ENCODE results near the gene LZIC. TPM values are rescaled to one million over a fixed set of nuclear protein-coding genes. Genes with fewer than 3 reads are reported as not detected.

Gene LZIC
- total RNA-seq, 4 donors from 2014 or later: 15.1 to 31.8 (median 19.9) TPM

GRCh38 chr1:9960706-9961562, 17.7 kb upstream of the LZIC start:
- TF ChIP-seq CTCF (IDR thresholded peaks at IDR 0.05): no peak
- ATAC-seq (ENCODE audit: low FRiP score) (no peak), DNase-seq (ENCODE audit: low spot score) (no peak)

GRCh38 chr1:9960011-9960410, 16.8 kb upstream of the LZIC start:
- TF ChIP-seq CTCF (IDR thresholded peaks at IDR 0.05): no peak
- ATAC-seq (ENCODE audit: low FRiP score) (no peak), DNase-seq (ENCODE audit: low spot score) (no peak)

- ATAC-seq (ENCODE audit: low FRiP score) (no peak), DNase-seq (ENCODE audit: low spot score) (no peak)
- TF ChIP-seq CTCF (IDR thresholded peaks at IDR 0.05): no peak
Measured at GRCh38 chr1:9957726-9958125, 14.5 kb upstream of the LZIC start.

GRCh38 chr1:9946315-9946714, 3.1 kb upstream of the LZIC start:
- no peak for TF ChIP-seq CTCF (IDR thresholded peaks at IDR 0.05)
- DNase-seq (ENCODE audit: low spot score): no peak
- ATAC-seq (ENCODE audit: low FRiP score): no peak

- DNase-seq (ENCODE audit: low spot score) (no peak), ATAC-seq (ENCODE audit: low FRiP score) (peak; percentile 42)
- no peak for TF ChIP-seq CTCF (IDR thresholded peaks at IDR 0.05)
Measured at GRCh38 chr1:9942399-9942938, 722 bp downstream of the LZIC start.

- TF ChIP-seq CTCF (IDR thresholded peaks at IDR 0.05): no peak
- DNase-seq (ENCODE audit: low spot score): no peak
- ATAC-seq (ENCODE audit: low FRiP score): no peak
Measured at GRCh38 chr1:9929431-9930385, 13.5 kb downstream of the LZIC start.
